Measurements from ENCODE around the gene CLIC1. TPM values are rescaled to one million over a fixed set of nuclear protein-coding genes. Genes with fewer than 3 reads are reported as not detected.

The CLIC1 gene
- total and polyA plus RNA-seq, 2 donors (not counting 1 experiment from before 2014, with no cell fraction given): 216 to 290 TPM

- H3K27me3 ChIP-seq (replicated peaks in 1 of 4; ENCODE audit: control extremely low read depth in 1 of 4, control insufficient read depth in 3 of 4, insufficient read depth in 4 of 4, low read length in 3 of 4): no peaks in the 10 kb centered on the region
- TF ChIP-seq, protein P1, sequence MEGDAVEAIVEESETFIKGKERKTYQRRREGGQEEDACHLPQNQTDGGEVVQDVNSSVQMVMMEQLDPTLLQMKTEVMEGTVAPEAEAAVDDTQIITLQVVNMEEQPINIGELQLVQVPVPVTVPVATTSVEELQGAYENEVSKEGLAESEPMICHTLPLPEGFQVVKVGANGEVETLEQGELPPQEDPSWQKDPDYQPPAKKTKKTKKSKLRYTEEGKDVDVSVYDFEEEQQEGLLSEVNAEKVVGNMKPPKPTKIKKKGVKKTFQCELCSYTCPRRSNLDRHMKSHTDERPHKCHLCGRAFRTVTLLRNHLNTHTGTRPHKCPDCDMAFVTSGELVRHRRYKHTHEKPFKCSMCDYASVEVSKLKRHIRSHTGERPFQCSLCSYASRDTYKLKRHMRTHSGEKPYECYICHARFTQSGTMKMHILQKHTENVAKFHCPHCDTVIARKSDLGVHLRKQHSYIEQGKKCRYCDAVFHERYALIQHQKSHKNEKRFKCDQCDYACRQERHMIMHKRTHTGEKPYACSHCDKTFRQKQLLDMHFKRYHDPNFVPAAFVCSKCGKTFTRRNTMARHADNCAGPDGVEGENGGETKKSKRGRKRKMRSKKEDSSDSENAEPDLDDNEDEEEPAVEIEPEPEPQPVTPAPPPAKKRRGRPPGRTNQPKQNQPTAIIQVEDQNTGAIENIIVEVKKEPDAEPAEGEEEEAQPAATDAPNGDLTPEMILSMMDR (IDR thresholded peaks at IDR 0.05): no peak
- no peak for TF ChIP-seq EZH2 (IDR thresholded peaks at IDR 0.05; ENCODE audit: borderline replicate concordance, insufficient read depth, low read depth, low read length, poor library complexity, severe bottlenecking)
- no peaks in the 10 kb centered on the region for H4K20me1 ChIP-seq (ENCODE audit: control insufficient read depth, insufficient read depth, low read length, poor library complexity, severe bottlenecking)
- H3K27ac ChIP-seq (ENCODE audit: low read length in 2 of 2): no peak overlapping the region
- Mint-ChIP-seq H3K4me1 (no peaks in the 10 kb centered on the region), H3K27ac (no peak overlapping the region), H3K4me3 (no peak overlapping the region), H3K9me3 (ENCODE audit: insufficient read depth) (no peaks in the 10 kb centered on the region), H3K27me3 (no peaks in the 10 kb centered on the region)
- no peak overlapping the region for H3K4me2 ChIP-seq (replicated peaks; ENCODE audit: low read depth, low read length, poor library complexity, severe bottlenecking)
- H3K79me2 ChIP-seq (ENCODE audit: control insufficient read depth, insufficient read depth, low read length): no peaks in the 10 kb centered on the region
- ATAC-seq (ENCODE audit: low read depth): no peak
- ChIA-PET POLR2A (interaction anchor here (0.6 to 1.1 kb wide), 3 partner anchors 12 to 30 kb away, joined by 3 to 8 read pairs (median 5); partner anchors contain the start of gene MPIG6B), CTCF (interaction anchor here (0.6 to 1.1 kb wide), 2 partner anchors 12 to 1868 kb away, joined by 3 read pairs; no protein-coding TSS in a partner anchor)
- H3K9me3 ChIP-seq (ENCODE audit: control extremely low read depth in 1 of 3, control insufficient read depth in 2 of 3, insufficient read depth in 1 of 3, low read length in 2 of 3): no peaks in the 10 kb centered on the region
- H2AFZ ChIP-seq (ENCODE audit: insufficient read depth, low read depth, low read length, poor library complexity, severe bottlenecking): no peak overlapping the region
- DNase-seq: no peak
- intact Hi-C loops (cut with micrococcal nuclease): no loop called here
- 90% methylated on average over 6 of the region's 8 CpGs for WGBS (ENCODE audit: insufficient coverage)
- no peaks in the 10 kb centered on the region for H3K36me3 ChIP-seq (replicated peaks in 1 of 2; ENCODE audit: control extremely low read depth in 1 of 2, control insufficient read depth in 1 of 2, extremely low read depth in 1 of 2, insufficient read depth in 2 of 2, low read length in 1 of 2)
- no peaks in the 10 kb centered on the region for H3K4me1 ChIP-seq (ENCODE audit: control insufficient read depth in 2 of 2, insufficient read depth in 2 of 2, low read length in 2 of 2)
- no peak overlapping the region for H3K4me3 ChIP-seq (ENCODE audit: control extremely low read depth in 1 of 5, extremely low read depth in 1 of 5, insufficient read depth in 1 of 5, low read depth in 2 of 5, low read length in 4 of 5)
- no peak overlapping the region for H3K9ac ChIP-seq (ENCODE audit: low read length)
Observed at GRCh38 chr6:31752739-31753319, 16.5 kb upstream of the CLIC1 start.

DNA sequence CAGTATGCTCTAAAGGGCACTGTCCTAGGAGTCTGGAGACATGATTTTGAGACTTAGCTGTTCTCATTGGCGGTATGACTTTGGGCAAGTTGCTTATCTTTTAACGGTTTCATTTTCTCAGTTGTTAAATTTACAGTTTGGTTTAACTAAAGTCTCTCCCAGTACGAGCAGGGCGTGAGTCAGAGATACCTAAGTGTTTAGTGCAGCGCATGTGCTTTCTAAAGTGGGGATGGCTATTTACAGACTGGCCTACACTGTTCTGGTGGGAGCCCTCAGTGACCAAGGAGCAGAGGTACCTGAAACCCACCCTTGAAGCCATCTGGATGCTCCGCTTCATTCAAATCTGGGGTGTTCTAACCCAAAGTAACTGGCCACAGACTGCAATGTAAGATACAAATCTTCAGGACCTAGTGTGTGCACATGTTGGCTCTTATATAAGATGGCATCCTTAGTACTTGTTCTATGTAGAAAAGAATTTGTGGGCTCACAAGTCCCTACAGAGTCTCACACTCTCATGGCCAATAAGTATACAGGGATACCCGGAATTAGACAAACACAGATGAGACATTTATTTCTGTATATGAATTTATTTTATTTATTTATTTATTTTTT is 14.2 kb upstream of the CLIC1 start:
- H3K27me3 Mint-ChIP-seq: no peaks in the 10 kb centered on the region
- intact Hi-C loops (cut with micrococcal nuclease): no loop called here
- POLR2A ChIA-PET: no interaction called here
- H3K4me1 Mint-ChIP-seq: no peaks in the 10 kb centered on the region
- ATAC-seq (ENCODE audit: low read depth): no peak
- Histone ChIP-seq H2AFZ (ENCODE audit: insufficient read depth, low read depth, low read length, poor library complexity, severe bottlenecking) (no peak overlapping the region), H3K27ac (ENCODE audit: low read length in 2 of 2) (no peak overlapping the region), H3K36me3 (replicated peaks in 1 of 2; ENCODE audit: control extremely low read depth in 1 of 2, control insufficient read depth in 1 of 2, extremely low read depth in 1 of 2, insufficient read depth in 2 of 2, low read length in 1 of 2) (peaks cover 0 to 4% of the 10 kb centered on the region in 2 experiments), H3K27me3 (replicated peaks in 1 of 4; ENCODE audit: control extremely low read depth in 1 of 4, control insufficient read depth in 3 of 4, insufficient read depth in 4 of 4, low read length in 3 of 4) (no peaks in the 10 kb centered on the region), H3K79me2 (ENCODE audit: control insufficient read depth, insufficient read depth, low read length) (no peaks in the 10 kb centered on the region), H4K20me1 (ENCODE audit: control insufficient read depth, insufficient read depth, low read length, poor library complexity, severe bottlenecking) (no peaks in the 10 kb centered on the region), H3K4me2 (replicated peaks; ENCODE audit: low read depth, low read length, poor library complexity, severe bottlenecking) (no peak overlapping the region), H3K4me1 (ENCODE audit: control insufficient read depth in 2 of 2, insufficient read depth in 2 of 2, low read length in 2 of 2) (no peaks in the 10 kb centered on the region), H3K9me3 (ENCODE audit: control extremely low read depth in 1 of 3, control insufficient read depth in 2 of 3, insufficient read depth in 1 of 3, low read length in 2 of 3) (no peaks in the 10 kb centered on the region), H3K9ac (ENCODE audit: low read length) (no peak overlapping the region), H3K4me3 (ENCODE audit: control extremely low read depth in 1 of 5, extremely low read depth in 1 of 5, insufficient read depth in 1 of 5, low read depth in 2 of 5, low read length in 4 of 5) (no peak overlapping the region)
- WGBS (ENCODE audit: insufficient coverage): 100% methylated on average over 5 of the region's 7 CpGs
- no peak for DNase-seq
- H3K4me3 Mint-ChIP-seq: no peak overlapping the region
- no peak overlapping the region for H3K27ac Mint-ChIP-seq
- H3K9me3 Mint-ChIP-seq (ENCODE audit: insufficient read depth): no peaks in the 10 kb centered on the region
- CTCF ChIA-PET: interaction anchor here (1.0 to 2.0 kb wide), 2 partner anchors 21 to 80 kb away, joined by 3 to 4 read pairs; partner anchors contain the start of gene DDAH2
- TF ChIP-seq EZH2 (IDR thresholded peaks at IDR 0.05; ENCODE audit: borderline replicate concordance, insufficient read depth, low read depth, low read length, poor library complexity, severe bottlenecking): no peak
- TF ChIP-seq, protein P1 (IDR thresholded peaks at IDR 0.05): no peak
